OCI-LY3 (cell line): ENCODE results near the gene SLC22A5.

Experiments used
- CTCF ChIP-seq: fragments of 200-600, 300-600 bp; sonication (generic); IDR thresholded peaks from 2 replicates; pipeline ENCODE4 v1.5.1; 2014; ENCODE audit warnings: antibody characterized with exemption, low read length, low read depth
- EZH2phosphoT487 ChIP-seq: fragments of 200-600 bp; shearing (Covaris generic); IDR thresholded peaks from 2 replicates; pipeline ENCODE4 v1.6.1; 2018; ENCODE audit warnings: antibody characterized with exemption, mixed run types, low read depth

GRCh38 chr5:132321109-132321721 lies 48.3 kb upstream of the SLC22A5 start:
- TF ChIP-seq CTCF, result no peak
- TF ChIP-seq EZH2phosphoT487, result no peak
